GM10248 (cell line): Measurements from ENCODE around the gene SLF1.

Experiments
- CTCF ChIA-PET: fragments of 300-600 bp; sonication (Branson Sonifier 250); formaldehyde crosslinking; extraction: SDS; loops from one replicate; lab custom pipeline; 2021; ENCODE audit warnings: antibody characterized with exemption; lab: Yijun Ruan, JAX
- POLR2A ChIA-PET: fragments of 350-650 bp; sonication (Branson Sonifier 250); formaldehyde crosslinking; extraction: SDS; loops from one replicate; lab custom pipeline; 2020; ENCODE audit warnings: antibody characterized with exemption; lab: Yijun Ruan, JAX
- DNase-seq: peaks from one replicate; pipeline ENCODE4 v3.0.0; 2012; ENCODE audit errors: extremely low spot score
- CTCF ChIP-seq: IDR thresholded peaks from 2 replicates; pipeline ENCODE4 v1.5.1; 2012; ENCODE audit warnings: mild to moderate bottlenecking, low read depth; ENCODE audit errors: extremely low read depth, missing control alignments, control extremely low read depth

SLF1 gene

GRCh38 chr5:94649874-94650273 lies 31.4 kb downstream of the SLF1 start:
- no peak for TF ChIP-seq CTCF
- DNase-seq = no peak
- CTCF ChIA-PET = no interaction called here
- POLR2A ChIA-PET = no interaction called here

- POLR2A ChIA-PET = no interaction called here
These were observed 39.8 kb downstream of the SLF1 start for GRCh38 chr5:94658272-94658671.

GRCh38 chr5:94660506-94660905 lies 42.0 kb downstream of the SLF1 start:
- ChIA-PET POLR2A (no interaction called here), CTCF (interaction anchor here (1.0 to 1.3 kb wide), 3 partner anchors 12 to 78 kb away, joined by 3 read pairs; no protein-coding TSS in a partner anchor)
- no peak for TF ChIP-seq CTCF
- DNase-seq = no peak

More at GRCh38 chr5:94658272-94658671, 39.8 kb downstream of the SLF1 start:
- no peak for TF ChIP-seq CTCF
- CTCF ChIA-PET = no interaction called here
- DNase-seq = no peak

GRCh38 chr5:94661086-94661485 lies 42.6 kb downstream of the SLF1 start:
- TF ChIP-seq CTCF = no peak
- ChIA-PET CTCF (interaction anchor here (1.0 to 1.3 kb wide), 3 partner anchors 11 to 78 kb away, joined by 3 read pairs; no protein-coding TSS in a partner anchor), POLR2A (no interaction called here)
- no peak for DNase-seq

- TF ChIP-seq CTCF = no peak
- ChIA-PET CTCF (interaction anchor here (0.9 to 1.8 kb wide), 2 partner anchors 15 to 25 kb away, joined by 3 read pairs; no protein-coding TSS in a partner anchor), POLR2A (no interaction called here)
- DNase-seq = no peak
These were observed 49.5 kb downstream of the SLF1 start for GRCh38 chr5:94667937-94668336.

GRCh38 chr5:94670726-94671125 lies 52.3 kb downstream of the SLF1 start:
- ChIA-PET POLR2A (no interaction called here), CTCF (no interaction called here)
- no peak for TF ChIP-seq CTCF

GRCh38 chr5:94672746-94673145 lies 54.3 kb downstream of the SLF1 start:
- TF ChIP-seq CTCF = no peak
- ChIA-PET CTCF (interaction anchor here (0.7 to 1.7 kb wide), 2 partner anchors 10 to 12 kb away, joined by 3 to 6 read pairs; no protein-coding TSS in a partner anchor), POLR2A (no interaction called here)
- no peak for DNase-seq

More at GRCh38 chr5:94670726-94671125, 52.3 kb downstream of the SLF1 start:
- no peak for DNase-seq
